DMS53 treated with DMSO at 0.1 percent for 48 hours (cell line): ENCODE measurements around the gene BRD3OS.
"Not testable (repeated sequence)": the region's sequence is repeated elsewhere in the genome, so short reads cannot be mapped to it uniquely, and the experiment has no call there.

Experiments
- DNase-seq: peaks from one replicate; lab custom pipeline; 2025; ENCODE audit not compliant: unreplicated experiment; lab: John Stamatoyannopoulos, UW

The BRD3OS gene

GRCh38 chr9:133988771-133989170 lies 36.5 kb upstream of the BRD3OS start:
- DNase-seq: not testable (repeated sequence)

- DNase-seq: no peak
Measured at GRCh38 chr9:133989625-133990365, 35.5 kb upstream of the BRD3OS start.

- peak; percentile 85 for DNase-seq
Measured at GRCh38 chr9:133990366-133991213, 34.7 kb upstream of the BRD3OS start.

- DNase-seq: no peak
Measured at GRCh38 chr9:133991214-133991921, 33.9 kb upstream of the BRD3OS start.

GRCh38 chr9:133991964-133992779 lies 33.1 kb upstream of the BRD3OS start, which contains the start of gene VAV2:
VAV2 (minus strand) TSS chr9:133992324; CDS start chr9:133992278, 46 bp downstream.
- DNase-seq: peak; percentile 73

- peak; percentile 44 for DNase-seq
Measured at GRCh38 chr9:133992780-133993634, 32.3 kb upstream of the BRD3OS start.

GRCh38 chr9:133993635-133994253 lies 31.5 kb upstream of the BRD3OS start:
- no peak for DNase-seq

- DNase-seq: peak; percentile 72
Measured at GRCh38 chr9:133994353-133995011, 30.8 kb upstream of the BRD3OS start.

GRCh38 chr9:133995012-133995896 lies 30.0 kb upstream of the BRD3OS start:
- DNase-seq: no peak

GRCh38 chr9:133996531-133997520 lies 28.5 kb upstream of the BRD3OS start:
- no peak for DNase-seq

GRCh38 chr9:133997584-133997983 lies 27.7 kb upstream of the BRD3OS start:
- no peak for DNase-seq

GRCh38 chr9:133998915-133999595 lies 26.2 kb upstream of the BRD3OS start:
- DNase-seq: no peak

- DNase-seq: no peak
Measured at GRCh38 chr9:133999851-134000265, 25.4 kb upstream of the BRD3OS start.

GRCh38 chr9:134002796-134003195 lies 22.5 kb upstream of the BRD3OS start:
- no peak for DNase-seq

GRCh38 chr9:134003237-134003636 lies 22.0 kb upstream of the BRD3OS start:
- no peak for DNase-seq
